HTERT RPE-1 (cell line): ENCODE measurements around the gene FAM229A.

Experiments
- in situ Hi-C: fragments of 300-500 bp; cut with MboI; formaldehyde crosslinking; loops from 4 replicates; pipeline ENCODE4 v1.14.3; 2020; ENCODE audit warnings: low sequenced_read_pairs

Gene FAM229A

GRCh38 chr1:32332290-32333079 lies 29.8 kb downstream of the FAM229A start:
- in situ Hi-C loops = no loop called here

DNA sequence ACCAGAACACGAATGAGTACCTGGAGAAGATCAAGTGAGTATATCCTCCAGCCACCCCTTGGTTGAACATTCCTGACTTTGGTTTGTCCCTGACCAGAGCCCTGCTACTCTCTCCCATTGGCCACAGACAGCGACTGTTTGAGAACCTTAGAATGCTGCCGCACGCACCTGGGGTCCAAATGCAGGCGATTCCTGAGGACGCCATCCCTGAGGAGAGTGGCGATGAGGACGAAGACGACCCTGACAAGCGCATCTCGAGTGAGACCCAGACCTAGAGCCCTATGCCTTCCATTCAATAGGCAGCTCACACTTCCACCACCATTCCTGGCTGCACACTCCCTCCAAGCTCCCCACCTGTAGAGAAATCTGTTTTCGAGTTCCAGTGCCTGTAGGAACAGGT lies 30.7 kb downstream of the FAM229A start:
- in situ Hi-C loops = no loop called here

DNA sequence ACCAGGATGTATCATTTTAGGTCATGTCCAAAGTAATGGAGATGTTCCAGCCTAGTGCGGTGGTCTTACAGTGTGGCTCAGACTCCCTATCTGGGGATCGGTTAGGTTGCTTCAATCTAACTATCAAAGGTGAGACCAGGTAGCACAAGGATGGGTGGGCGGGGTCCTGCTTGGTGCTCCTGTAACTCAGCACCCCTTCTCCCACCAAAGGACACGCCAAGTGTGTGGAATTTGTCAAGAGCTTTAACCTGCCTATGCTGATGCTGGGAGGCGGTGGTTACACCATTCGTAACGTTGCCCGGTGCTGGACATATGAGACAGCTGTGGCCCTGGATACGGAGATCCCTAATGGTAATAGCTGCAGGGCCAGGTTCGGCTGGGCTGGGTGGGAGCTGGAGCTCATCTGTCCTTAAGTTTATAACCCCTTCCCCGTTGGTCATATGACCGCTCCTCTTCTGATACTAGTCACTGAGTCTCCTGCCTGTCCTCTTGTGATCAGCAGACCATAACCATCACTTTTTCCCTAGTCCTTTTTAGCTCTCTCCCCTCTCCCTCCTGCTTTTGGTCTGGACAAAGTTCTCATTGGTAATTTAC lies 31.6 kb downstream of the FAM229A start:
- in situ Hi-C loops = no loop called here

GRCh38 chr1:32329931-32330466 lies 32.3 kb downstream of the FAM229A start:
- in situ Hi-C loops = no loop called here

- in situ Hi-C loops = no loop called here
Observed at GRCh38 chr1:32327204-32327603, 35.1 kb downstream of the FAM229A start.

DNA sequence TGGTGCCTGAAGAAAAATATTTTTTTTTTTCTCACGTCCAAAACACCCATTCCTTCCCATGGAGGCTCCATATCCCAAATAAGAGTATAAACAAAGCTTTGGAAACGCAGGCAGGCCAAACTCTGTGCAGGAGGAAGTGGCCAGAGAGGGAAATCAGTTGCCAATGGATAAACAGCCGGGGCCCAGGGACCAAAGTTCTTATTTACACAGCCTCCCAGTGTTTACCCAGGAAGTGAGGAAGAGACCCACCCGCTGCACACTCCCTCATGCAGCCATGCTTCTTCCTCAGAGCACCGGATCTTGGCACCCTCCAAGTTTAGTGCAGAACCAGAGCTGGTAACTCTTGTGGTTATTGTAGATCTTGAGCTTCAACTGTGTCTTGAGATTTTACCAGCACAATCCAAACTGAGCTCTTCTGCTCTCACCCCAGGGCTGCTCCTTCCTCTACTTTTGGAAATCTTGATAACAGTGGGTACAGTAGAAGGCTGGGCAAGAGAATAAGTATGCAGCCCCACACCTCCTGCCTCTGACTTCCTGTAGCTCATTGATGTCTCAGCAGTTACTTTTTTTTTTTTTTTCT lies 40.5 kb downstream of the FAM229A start:
- in situ Hi-C loops = no loop called here

- in situ Hi-C loops = no loop called here
Observed at GRCh38 chr1:32318127-32318869, 44.0 kb downstream of the FAM229A start.

- in situ Hi-C loops = no loop called here
Observed at GRCh38 chr1:32316903-32317277, 45.4 kb downstream of the FAM229A start.

- in situ Hi-C loops = no loop called here
Observed at GRCh38 chr1:32311709-32312393, 50.4 kb downstream of the FAM229A start.
